ENCODE data around the gene ARPC5.
"Not testable (repeated sequence)": the region's sequence is repeated elsewhere in the genome, so short reads cannot be mapped to it uniquely, and the experiment has no call there.

Gene ARPC5

DNA sequence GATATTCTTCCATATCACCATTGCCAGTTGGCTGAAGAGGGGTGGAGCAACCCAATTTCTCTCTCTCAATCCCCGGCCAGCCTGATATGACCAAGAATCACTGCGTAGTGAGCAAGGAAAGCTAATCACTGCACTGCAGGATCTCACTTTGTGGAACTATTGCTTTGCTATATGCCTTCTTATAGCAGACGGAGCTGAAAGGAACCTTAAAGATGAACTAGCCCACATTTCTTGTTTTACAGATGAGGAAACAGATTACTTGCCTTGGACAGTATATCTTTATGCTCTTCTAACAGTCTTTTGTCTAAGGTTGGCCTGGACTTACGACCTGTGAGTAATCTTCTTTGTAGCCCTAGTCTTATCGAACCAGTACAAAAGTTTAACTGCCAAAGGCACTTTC, 9.9 kb upstream of the ARPC5 start:
- DNase-seq (ENCODE audit: low spot score): no peak

- no peak for DNase-seq (ENCODE audit: low spot score)
Measured at GRCh38 chr1:183642166-183642565, 6.6 kb upstream of the ARPC5 start.

DNA sequence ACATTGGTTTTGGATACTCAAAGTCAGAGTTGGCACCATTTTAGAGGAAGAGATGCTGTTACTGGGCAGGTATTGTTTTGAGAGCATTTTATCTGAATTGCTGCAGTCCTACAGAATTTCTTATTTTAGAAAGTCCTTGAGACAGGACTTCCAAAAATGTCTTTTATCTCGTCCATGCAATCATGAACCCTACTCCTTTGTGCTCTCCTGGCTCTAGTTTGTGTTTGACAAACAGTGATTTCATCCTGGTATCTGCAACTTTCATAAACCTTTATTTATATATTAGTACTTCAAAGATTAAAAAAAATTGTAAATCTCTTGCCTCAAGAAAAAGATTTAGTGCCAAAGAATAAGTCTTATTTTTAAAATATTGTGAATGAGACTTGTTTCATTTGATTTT, 4.6 kb upstream of the ARPC5 start:
- DNase-seq (ENCODE audit: low spot score): no peak

GRCh38 chr1:183638649-183639387, 3.2 kb upstream of the ARPC5 start:
- DNase-seq (ENCODE audit: low spot score): no peak

DNA sequence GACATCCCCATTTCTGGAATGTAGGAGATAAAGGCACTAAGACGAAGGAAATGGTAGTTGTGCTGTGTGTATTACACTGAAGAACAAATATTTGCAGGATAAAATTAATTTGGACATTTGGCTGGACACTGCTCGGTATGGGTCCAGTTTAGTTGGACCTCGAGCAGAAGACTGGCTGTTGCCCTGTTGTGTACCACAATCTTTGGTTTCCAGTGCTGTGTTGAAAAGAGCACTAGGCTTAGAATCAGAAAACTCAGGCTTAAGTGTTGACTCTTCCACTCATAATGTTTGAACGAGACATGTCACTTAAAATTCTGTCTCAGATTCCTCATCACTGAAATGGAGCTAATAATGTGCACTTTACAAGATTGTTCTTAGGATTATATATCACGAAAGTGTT, 1.2 kb upstream of the ARPC5 start:
- no peak for DNase-seq (ENCODE audit: low spot score)

DNA sequence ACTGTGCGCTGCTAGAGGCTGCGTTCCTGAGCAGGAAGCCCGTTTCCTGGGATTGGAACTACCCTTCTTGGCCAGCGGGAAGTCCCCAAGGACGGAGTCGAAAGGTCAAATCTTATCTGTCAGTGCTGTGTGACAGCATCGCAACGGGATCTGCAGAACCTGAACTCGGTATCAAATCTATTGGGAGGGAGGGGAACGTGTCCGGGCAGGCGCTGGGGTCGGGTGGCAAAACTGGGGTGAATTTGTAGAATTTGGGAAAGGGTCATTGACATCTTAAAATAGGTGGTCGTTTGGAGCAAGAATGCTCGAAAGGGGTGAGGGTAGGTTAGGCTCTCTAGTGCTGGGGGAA, 725 bp upstream of the ARPC5 start:
- no peak for DNase-seq (ENCODE audit: low spot score)

DNA sequence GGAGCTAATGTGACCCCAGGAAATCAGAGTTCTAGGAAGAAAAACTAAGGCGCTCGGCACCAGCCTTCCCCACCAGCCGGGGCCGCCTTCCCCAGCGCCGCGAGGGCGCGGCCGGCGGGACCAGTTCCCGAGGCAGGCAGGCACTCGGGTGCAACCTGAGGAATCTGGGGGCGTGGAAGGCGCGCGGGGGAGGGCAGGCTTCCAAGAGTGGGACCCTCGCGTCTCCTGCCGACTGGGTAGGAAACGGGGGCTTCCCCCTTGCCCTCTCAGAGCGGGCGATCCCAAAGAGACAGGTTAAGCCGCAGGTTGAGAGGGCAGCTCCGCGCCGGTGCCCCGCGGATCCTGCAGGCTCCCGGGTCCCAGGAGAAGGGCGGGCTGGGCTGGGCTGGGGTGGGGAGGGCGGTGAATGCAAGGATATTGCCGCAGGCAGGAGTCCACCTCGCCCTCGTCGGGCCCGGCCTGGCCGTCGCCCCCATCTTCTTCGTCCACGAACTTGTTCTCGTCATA, 431 bp downstream of the ARPC5 start:
- DNase-seq (ENCODE audit: low spot score): peak; percentile 29

GRCh38 chr1:183634429-183635065, 1.0 kb downstream of the ARPC5 start:
- no peak for DNase-seq (ENCODE audit: low spot score)

DNA sequence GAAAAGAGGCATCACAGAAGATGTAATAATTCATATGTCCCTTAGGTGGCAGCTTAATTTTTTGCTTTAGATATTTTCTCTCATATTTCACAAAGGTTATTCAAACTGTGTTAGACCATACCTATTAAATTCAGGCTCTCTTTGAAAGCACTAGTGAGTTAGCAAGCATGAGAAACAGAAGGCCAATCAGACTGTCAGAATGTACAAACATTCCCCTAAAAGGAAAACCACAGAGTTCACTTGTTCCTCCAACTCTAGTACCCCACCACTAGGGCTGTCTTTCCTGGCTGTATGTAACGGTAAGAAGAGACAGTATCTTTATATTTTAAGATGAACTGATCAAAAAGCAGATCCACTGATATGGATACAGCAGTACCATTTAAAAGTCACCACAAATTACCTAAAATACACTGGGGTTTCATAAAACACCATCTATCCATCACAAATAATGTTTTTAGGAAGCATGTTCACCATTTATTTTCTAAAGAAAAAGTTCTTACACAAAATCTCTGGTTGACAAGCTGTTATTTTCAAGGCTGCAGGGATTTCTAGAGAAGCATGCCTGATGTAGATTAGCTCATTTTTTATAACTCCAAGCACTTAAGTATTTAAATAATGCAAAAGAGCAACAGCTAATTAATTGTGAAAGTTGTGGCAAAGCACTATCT, 1.8 kb downstream of the ARPC5 start:
- peak; percentile 68 for DNase-seq (ENCODE audit: low spot score)

DNA sequence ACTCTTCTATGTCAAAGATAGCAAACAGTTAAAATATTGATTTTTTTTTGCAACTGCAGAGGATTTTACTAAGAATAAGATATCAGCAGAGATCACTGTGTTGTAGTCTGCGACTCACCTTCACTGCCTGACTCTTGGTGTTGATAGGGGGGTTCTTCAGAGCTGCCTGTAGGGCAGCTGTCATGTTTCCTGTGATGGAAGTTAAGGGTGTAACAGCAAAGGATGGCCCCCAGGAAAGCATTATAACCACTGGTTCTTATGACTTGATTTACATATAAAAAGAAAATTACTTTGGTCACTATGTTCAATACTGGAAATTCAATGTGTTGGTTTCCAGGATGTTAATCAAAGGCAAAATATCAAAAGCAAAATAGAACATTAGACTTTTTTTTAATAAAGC, 2.6 kb downstream of the ARPC5 start:
- no peak for DNase-seq (ENCODE audit: low spot score)

GRCh38 chr1:183632114-183632513, 3.5 kb downstream of the ARPC5 start:
- no peak for DNase-seq (ENCODE audit: low spot score)

GRCh38 chr1:183630748-183631147, 4.8 kb downstream of the ARPC5 start:
- peak; percentile 57 for DNase-seq (ENCODE audit: low spot score)

GRCh38 chr1:183628537-183628936, 7.0 kb downstream of the ARPC5 start:
- no peak for DNase-seq (ENCODE audit: low spot score)

DNA sequence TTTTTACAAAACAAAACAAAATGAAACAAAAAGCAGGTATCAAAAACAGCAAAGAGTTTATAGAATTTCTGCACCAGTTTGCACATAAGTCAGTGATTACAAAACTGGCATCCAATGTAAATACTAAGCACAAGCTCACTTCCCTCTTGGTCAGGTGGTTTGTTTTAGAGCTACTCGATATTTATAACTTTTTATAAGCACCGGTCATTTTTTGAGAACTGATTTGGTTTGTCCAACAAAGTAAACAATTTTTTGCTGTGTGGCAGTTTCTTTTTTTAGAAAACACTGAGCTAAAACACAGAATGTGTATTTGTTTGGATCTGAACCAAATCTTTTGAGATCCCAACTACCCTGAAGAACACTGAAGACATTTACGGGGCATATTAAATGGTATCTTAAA, 9.3 kb downstream of the ARPC5 start:
- not testable (repeated sequence) for DNase-seq (ENCODE audit: low spot score)

GRCh38 chr1:183622884-183623785, 12.4 kb downstream of the ARPC5 start:
- DNase-seq (ENCODE audit: low spot score): peak; percentile 74

DNA sequence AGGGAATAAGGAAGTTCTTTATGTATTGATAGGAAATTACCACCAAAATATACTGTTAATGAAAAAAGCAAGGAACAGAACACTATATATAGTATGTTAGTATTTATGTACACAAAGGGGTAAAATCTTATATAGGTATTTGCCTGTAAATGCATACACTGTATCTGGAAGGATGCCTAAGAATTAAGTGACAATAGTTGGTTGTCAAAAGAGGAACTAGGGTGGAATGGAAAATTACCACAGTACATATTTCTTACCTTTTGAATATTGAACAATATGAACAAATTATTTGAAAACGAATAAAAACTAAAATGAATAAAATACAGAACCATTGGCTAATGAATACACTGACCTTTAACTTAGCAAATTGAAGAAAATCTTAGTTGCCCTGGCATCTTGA, 13.6 kb downstream of the ARPC5 start:
- DNase-seq (ENCODE audit: low spot score): no peak

DNA sequence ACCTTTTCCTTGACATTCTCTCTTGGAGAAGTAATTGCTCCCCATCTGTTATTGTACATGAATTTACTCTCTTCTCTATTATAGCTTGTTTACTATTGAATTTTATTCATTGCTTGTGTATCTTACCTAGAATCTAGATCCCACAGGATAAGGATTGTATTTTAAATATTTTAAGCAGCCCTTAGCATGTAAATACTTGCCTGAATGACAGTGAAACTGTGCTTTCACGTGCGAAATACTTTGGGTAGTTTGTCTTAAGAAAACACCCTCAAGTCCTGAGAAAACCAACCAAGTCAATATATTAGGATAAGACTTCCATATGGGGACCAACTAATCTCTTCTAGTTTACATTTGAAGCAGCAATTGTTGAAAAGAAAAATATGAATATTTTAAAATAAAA, 15.3 kb downstream of the ARPC5 start:
- no peak for DNase-seq (ENCODE audit: low spot score)

GRCh38 chr1:183619781-183620180, 15.8 kb downstream of the ARPC5 start:
- DNase-seq (ENCODE audit: low spot score): no peak

DNA sequence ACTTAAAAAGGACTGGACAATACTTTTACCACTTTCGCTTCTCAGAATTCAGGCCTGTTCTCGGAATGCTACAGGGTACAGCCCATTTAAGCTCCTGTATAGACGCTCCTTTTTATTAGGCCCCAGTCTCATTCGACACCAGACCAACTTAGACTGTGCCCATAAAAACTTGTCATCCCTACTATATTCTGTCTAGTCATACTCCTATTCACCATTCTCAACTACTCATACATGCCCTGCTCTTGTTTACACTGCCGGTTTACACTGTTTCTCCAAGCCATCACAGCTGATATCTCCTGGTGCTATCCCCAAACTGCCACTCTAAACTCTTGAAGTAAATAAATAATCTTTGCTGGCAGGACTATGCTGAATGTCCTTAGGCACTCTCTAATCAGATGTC, 17.4 kb downstream of the ARPC5 start:
- DNase-seq (ENCODE audit: low spot score): not testable (repeated sequence)

DNA sequence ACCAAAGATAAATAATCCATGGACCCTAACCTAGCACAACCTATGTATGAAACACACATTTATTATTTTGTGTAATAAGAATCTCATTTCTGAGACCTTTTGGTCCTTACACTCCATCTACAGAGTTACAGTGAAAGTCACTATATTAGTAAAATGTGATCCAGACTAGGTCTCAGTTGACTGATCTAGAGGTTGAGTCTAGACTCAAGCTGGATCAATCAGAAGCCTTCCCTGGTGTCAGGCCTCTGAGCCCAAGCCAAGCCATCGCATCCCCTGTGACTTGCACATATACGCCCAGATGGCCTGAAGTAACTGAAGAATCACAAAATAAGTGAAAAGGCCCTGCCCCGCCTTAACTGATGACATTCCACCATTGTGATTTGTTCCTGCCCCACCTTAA, 22.6 kb downstream of the ARPC5 start:
- DNase-seq (ENCODE audit: low spot score): not testable (repeated sequence)

- DNase-seq (ENCODE audit: low spot score): no peak
Measured at GRCh38 chr1:183612407-183612806, 23.2 kb downstream of the ARPC5 start.

DNA sequence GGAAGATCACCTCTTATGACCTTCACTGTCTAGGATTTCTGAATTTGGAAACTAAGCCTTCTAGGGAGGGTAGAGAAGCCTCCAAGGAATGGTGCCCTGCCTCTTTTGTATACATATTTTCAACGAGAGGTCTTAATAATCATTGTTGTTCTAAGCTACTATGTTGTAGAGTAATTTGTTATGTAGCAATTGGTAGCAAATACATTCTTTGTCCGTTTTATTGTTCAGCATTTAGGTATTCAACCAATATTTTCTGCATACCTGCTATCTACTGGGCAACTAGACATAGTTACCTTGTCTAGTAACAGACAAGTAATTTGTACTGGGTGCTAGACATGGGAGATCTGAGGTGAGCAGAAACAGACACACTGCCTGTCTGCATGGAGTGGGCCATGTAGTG, 24.6 kb downstream of the ARPC5 start:
- DNase-seq (ENCODE audit: low spot score): no peak
